VCaP (cell line): ENCODE data around the gene ZNF438.
"Not testable (repeated sequence)": the region's sequence is repeated elsewhere in the genome, so short reads cannot be mapped to it uniquely, and the experiment has no call there.

ENCODE experiments used
- H3K27ac ChIP-seq: fragments of 450-650 bp; 2 replicates; pipeline ENCODE4 v1.5.1; 2017
- TF ChIP-seq, protein P1 (sequence below): fragments of 450-650 bp; conservative IDR thresholded peaks from 2 replicates; pipeline ENCODE4 v1.5.1; 2017; ENCODE audit warnings: mild to moderate bottlenecking, moderate library complexity

ZNF438 gene

DNA sequence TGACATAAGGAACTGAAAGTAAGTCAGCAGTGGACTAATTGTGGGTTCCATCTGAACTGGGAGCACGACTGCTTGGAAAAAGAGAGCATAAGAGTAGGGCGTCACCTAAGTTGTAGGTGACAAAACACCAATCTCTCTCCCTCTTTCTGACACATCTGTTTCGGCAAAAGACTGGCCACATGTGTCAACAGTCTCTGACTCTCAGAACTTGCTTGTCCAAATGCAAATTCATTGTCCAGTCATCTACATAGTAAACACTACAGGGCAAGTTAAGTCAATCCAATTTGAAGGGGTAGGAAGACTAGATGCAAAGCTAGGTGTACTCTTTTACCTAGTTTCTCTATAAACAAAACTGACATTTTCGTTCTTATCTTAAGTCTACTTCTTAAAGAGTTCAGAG, 87.7 kb downstream of the ZNF438 start:
- H3K27ac ChIP-seq, result no peak overlapping the region
- TF ChIP-seq, protein P1, sequence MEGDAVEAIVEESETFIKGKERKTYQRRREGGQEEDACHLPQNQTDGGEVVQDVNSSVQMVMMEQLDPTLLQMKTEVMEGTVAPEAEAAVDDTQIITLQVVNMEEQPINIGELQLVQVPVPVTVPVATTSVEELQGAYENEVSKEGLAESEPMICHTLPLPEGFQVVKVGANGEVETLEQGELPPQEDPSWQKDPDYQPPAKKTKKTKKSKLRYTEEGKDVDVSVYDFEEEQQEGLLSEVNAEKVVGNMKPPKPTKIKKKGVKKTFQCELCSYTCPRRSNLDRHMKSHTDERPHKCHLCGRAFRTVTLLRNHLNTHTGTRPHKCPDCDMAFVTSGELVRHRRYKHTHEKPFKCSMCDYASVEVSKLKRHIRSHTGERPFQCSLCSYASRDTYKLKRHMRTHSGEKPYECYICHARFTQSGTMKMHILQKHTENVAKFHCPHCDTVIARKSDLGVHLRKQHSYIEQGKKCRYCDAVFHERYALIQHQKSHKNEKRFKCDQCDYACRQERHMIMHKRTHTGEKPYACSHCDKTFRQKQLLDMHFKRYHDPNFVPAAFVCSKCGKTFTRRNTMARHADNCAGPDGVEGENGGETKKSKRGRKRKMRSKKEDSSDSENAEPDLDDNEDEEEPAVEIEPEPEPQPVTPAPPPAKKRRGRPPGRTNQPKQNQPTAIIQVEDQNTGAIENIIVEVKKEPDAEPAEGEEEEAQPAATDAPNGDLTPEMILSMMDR, result no peak

DNA sequence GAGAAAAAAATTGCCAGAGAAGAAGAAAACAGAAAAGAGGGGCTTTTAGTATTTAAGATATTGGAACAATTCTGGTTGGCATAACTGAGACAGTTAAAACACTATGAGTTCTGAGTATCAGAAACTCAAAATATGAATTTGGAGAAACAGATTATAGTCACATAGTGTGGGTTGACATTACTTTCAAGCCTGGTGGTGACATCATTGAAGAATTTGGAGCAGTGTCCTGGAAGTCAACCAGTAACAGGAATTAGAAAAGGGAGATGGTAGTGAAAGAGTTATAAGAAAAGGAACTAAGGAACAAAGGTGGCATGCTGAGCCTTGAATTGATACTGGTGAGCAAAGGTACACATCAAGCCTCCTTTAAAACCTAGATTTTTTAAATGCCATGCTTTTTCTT, 88.2 kb downstream of the ZNF438 start:
- no peak overlapping the region for H3K27ac ChIP-seq
- TF ChIP-seq, protein P1, result no peak

DNA sequence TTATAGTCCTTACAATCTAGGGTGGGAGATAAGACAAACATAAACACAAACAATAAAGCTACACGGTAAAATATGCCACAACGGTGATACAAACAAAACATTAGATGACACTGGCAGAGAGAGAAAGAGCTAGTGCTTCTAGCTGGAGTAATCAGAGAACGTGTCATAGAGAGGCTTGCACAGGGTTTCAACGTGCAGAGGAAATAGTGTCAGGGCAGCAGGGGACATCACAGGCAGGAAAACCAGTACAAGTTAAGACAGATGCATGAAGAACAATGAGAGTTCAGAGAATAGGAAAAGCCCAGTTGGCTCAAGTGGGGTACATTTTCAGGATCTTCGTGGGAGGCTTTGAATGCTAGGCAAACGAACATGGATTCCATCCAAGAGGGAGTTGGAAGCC, 91.4 kb downstream of the ZNF438 start:
- TF ChIP-seq, protein P1, result no peak
- H3K27ac ChIP-seq, result no peak overlapping the region

DNA sequence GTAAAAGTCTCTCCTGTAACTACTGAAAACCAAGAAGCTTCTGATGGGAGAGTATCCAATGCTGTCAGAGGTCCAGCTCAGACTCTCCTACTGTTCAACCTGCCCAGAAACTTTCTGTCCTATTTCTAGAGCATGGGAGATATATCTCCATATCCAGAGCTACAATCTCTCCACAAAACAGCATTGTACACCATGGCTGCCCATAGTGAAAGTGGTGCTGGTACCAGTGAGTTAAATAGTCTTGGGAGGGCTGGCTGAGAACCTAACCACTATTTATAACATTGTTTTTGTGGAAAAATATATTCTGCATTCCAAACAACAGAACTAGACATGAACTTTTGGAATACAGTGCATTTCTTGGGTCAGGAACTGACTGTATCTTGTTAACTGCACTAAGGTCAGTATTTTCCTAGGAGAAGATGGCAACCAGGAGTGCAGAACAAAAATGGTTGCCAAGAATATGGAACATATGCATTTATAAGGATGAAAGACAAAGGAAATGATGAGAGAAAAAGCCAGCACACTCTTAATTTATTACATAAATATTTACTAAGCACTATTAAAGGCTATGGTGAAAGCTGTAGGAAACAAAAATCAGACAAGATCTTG, 91.9 kb downstream of the ZNF438 start:
- TF ChIP-seq, protein P1, result no peak
- no peak overlapping the region for H3K27ac ChIP-seq

DNA sequence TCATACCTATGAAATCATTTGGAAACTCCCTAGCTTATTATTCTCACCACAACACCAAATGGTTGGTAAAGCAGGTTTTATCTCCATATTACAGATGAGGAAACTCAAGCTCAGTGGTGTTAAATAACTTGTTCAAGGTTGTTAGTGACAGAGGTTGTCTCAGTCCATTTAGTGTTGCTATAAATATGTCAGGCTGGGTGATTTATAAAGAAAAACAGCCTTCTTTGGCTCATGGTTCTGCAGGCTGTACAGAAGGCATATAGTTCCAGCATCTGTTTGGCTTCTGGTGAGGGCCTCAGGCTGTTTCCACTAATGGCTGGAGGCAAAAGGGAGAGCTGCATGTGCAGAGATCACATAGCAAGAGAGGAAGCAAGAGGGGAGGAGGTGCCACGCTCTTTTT, 96.6 kb downstream of the ZNF438 start:
- TF ChIP-seq, protein P1, result no peak
- no peak overlapping the region for H3K27ac ChIP-seq

DNA sequence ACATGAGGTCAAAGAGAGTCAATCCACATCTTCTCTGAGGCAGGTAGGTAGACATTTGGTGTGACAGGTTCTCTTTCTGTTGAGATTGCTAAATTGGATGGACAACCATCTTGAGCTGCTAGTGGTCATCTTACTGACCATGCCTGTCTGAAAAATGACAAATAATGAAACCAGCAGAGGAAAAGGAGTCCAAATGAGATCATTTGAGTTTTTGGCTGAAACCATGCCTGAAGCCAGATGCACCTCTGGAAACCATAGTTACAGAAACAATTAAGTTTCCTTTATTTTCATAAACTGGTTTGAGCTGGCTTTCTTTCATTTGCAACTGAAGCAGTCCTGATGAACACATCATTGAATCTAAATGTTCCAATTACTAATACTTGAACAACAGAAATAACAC, 100.6 kb downstream of the ZNF438 start:
- TF ChIP-seq, protein P1, result no peak
- H3K27ac ChIP-seq, result no peak overlapping the region

DNA sequence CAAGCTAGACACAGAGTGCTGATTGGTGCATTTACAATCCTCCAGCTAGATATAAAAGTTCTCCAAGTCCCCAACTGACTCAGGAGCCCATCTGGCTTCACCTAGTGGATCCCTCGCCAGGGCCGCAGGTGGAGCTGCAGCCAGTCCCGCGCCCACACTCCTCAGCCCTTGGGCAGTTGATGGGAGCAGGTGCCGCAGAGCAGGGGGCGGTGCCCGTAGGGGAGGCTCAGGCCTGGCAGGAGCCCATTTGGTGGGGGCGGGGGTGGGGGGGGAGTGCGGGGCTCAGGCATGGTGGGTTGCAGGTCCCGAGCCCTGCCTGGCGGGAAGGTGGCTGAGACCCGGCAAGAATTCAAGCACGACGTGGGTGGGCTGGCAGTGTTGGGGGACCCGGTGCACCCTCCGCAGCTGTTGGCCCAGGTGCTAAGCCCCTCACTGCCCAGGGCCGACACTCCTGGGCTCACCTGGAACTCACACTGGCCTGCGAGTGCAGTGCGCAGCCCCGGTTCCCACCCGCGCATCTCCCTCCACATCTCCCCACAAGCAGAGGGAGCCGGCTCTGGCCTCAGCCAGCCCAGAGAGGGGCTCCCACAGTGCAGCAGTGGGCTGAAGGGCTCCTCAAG, 101.7 kb downstream of the ZNF438 start:
- H3K27ac ChIP-seq, result no peak overlapping the region
- TF ChIP-seq, protein P1, result no peak

DNA sequence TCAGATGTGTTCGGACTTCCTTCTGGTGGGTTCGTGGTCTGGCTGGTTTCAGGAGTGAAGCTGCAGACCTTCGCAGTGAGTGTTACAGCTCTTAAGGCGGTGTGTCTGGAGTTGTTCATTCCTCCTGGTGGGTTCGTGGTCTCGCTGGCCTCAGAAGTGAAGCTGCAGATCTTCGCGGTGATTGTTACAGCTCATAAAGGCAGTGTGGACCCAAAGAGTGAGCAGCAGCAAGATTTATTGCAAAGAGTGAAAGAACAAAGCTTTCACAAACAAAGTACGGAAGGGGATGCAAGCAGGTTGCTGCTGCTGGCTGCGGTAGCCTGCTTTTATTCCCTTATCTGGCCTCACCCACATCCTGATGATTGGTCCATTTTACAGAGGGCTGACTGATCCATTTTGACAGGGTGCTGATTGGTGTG, 102.3 kb downstream of the ZNF438 start:
- H3K27ac ChIP-seq, result not testable (repeated sequence)
